ENCODE data around the gene NBPF26.
"Not testable (repeated sequence)": the region's sequence is repeated elsewhere in the genome, so short reads cannot be mapped to it uniquely, and the experiment has no call there.

The NBPF26 gene

DNA sequence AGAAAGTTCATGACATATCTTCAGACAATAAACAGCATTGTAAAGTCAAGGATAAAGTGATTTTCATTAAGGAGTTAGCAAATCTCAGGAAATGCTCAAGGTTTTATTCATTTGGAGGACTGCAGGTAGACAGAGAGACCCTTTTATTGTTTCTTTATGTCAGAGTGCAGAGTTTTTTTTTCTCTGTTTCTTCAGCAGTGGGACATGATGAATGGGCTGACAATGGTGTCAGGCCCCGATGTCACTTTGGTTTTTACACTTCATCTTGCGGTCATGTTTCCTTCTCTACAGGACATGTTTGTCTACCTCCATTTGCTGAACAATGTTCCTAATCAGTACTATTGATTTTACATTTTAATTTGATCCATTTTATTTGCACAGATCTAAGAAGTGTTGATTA lies 134.4 kb downstream of the NBPF26 start:
- DNase-seq (ENCODE audit: low read depth in 2 of 2), result not testable (repeated sequence)

DNA sequence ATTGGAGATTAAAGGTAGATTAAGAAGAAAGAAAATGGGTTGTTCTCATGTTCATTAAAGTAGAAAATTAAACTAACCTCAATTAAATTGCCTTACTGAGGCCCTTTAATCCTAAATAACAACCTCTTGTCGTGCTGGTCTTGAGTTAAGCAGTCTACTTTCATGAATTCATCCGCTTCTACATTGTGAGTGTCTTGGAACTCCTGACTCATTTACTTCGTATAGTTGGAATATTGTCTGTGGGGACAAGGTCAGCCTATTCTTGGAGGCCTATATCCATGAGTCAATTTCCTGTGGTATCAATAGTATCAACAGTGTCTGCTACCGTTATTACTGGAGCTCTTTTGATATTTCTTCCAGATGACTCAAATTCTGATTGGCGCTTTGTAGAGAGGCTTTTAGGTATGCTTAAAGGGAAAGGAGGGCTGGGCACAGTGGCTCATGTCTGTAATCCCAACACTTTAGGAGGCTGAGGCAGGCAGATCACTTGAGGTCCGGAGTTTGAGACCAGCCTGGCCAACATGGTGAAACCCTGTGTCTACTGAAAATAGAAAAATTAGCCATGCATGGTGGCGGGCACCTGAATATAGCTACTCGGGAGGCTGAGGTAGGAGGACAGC lies 136.0 kb downstream of the NBPF26 start:
- not testable (repeated sequence) for DNase-seq (ENCODE audit: low read depth in 2 of 2)

DNA sequence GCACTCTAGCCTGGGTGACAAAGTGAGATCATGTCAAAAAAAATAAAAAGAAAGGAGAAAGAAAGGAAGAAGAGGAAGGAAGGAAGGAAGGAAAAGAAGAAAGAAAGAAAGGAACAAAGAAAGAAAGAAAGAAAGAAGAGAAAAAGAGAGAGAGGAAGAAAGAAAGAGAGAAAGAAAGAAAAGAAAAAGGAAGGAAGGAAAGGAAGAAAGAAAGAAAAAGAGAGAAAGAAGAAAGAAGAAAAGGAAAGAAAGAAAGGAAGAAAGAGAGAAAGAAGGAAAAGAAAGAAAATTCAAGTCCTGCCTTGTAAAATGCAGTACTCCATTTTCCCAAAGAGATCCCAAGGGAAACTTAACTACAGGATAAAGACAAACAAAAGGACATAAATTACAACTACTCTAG lies 154.5 kb downstream of the NBPF26 start:
- DNase-seq (ENCODE audit: low read depth in 2 of 2), result not testable (repeated sequence)

DNA sequence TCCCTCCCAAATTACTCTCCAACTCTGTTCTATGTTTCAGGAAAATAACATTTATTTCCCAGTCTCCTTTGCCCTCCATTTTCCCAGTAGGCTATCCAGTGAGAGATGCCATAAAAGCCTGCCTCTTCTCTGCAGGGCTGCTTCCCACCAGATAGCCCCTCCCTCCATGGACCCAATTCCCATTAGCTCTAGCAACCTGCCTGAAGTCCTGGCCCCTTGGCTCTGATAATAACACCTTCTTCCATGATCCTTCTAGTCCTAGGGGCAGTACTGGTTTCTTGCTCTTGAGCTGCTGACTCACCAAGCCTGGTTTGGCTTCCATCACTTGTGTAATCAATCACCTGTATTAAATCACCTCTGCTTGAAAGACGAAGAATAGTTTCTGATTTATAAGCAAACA lies 156.3 kb downstream of the NBPF26 start:
- not testable (repeated sequence) for DNase-seq (ENCODE audit: low read depth in 2 of 2)

DNA sequence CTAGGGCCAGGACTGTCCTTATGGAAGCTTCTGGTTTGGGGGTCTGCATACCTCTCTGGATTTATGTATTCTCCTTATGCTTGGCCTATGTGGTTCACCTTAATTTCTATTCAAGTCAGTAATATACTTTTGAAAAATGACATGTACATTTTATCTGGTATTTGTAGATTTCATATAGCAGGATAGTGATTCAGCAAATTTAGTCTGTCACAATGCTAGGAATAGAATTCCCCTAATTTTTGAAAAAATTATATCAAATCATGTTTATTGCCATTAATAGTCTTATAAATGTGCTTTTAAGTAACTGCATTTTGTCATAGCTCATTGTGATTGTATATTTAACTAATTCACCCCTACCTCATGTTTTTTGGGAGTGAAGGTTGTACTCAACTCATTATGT lies 158.2 kb downstream of the NBPF26 start:
- DNase-seq (ENCODE audit: low read depth in 2 of 2), result not testable (repeated sequence)
